Measurements from ENCODE around the gene DBP.
A peak's percentile ranks its signal among the peaks of the same experiment; 100 is the strongest.
"Not testable (repeated sequence)": the region's sequence is repeated elsewhere in the genome, so short reads cannot be mapped to it uniquely, and the experiment has no call there.

The DBP gene

GRCh38 chr19:48668332-48668731 lies 31.2 kb upstream of the DBP start:
- no peak for DNase-seq (ENCODE audit: low read depth in 2 of 3, low spot score in 1 of 3)

- no peak for DNase-seq (ENCODE audit: low read depth in 2 of 3, low spot score in 1 of 3)
Measured at GRCh38 chr19:48665786-48666185, 28.6 kb upstream of the DBP start.

- DNase-seq (ENCODE audit: low read depth in 2 of 3, low spot score in 1 of 3): no peak
Measured at GRCh38 chr19:48664476-48664875, 27.3 kb upstream of the DBP start.

GRCh38 chr19:48663667-48664066 lies 26.5 kb upstream of the DBP start:
- DNase-seq (ENCODE audit: low read depth in 2 of 3, low spot score in 1 of 3): no peak

- no peak for DNase-seq (ENCODE audit: low read depth in 2 of 3, low spot score in 1 of 3)
Measured at GRCh38 chr19:48661711-48662090, 24.5 kb upstream of the DBP start.

GRCh38 chr19:48660852-48661710 lies 23.9 kb upstream of the DBP start:
- DNase-seq (ENCODE audit: low read depth in 2 of 3, low spot score in 1 of 3): peak; percentile 75 to 87 (median 75)

GRCh38 chr19:48659768-48660167 lies 22.6 kb upstream of the DBP start:
- no peak for DNase-seq (ENCODE audit: low read depth in 2 of 3, low spot score in 1 of 3)

- no peak for DNase-seq (ENCODE audit: low read depth in 2 of 3, low spot score in 1 of 3)
Measured at GRCh38 chr19:48658483-48658882, 21.3 kb upstream of the DBP start.

- not testable (repeated sequence) for DNase-seq (ENCODE audit: low read depth in 2 of 3, low spot score in 1 of 3)
Measured at GRCh38 chr19:48657828-48658227, 20.6 kb upstream of the DBP start.

- no peak for DNase-seq (ENCODE audit: low read depth in 2 of 3, low spot score in 1 of 3)
Measured at GRCh38 chr19:48656840-48657474, 19.8 kb upstream of the DBP start.

- DNase-seq (ENCODE audit: low read depth in 2 of 3, low spot score in 1 of 3): no peak
Measured at GRCh38 chr19:48654299-48655059, 17.3 kb upstream of the DBP start.

GRCh38 chr19:48651683-48652048 lies 14.5 kb upstream of the DBP start:
- no peak for DNase-seq (ENCODE audit: low read depth in 2 of 3, low spot score in 1 of 3)

GRCh38 chr19:48650974-48651682 lies 13.9 kb upstream of the DBP start:
- DNase-seq (ENCODE audit: low read depth in 2 of 3, low spot score in 1 of 3): no peak

- no peak for DNase-seq (ENCODE audit: low read depth in 2 of 3, low spot score in 1 of 3)
Measured at GRCh38 chr19:48648134-48648533, 11.0 kb upstream of the DBP start.

GRCh38 chr19:48646722-48647216 lies 9.6 kb upstream of the DBP start:
- DNase-seq (ENCODE audit: low read depth in 2 of 3, low spot score in 1 of 3): no peak

- DNase-seq (ENCODE audit: low read depth in 2 of 3, low spot score in 1 of 3): peak; percentile 85 to 88 (median 88)
Measured at GRCh38 chr19:48646001-48646721, 9.0 kb upstream of the DBP start, which contains the start of gene CA11. CA11 (minus strand) TSS chr19:48646187; CDS start chr19:48645632, 555 bp downstream.

GRCh38 chr19:48645620-48646000 lies 8.4 kb upstream of the DBP start:
- DNase-seq (ENCODE audit: low read depth in 2 of 3, low spot score in 1 of 3): no peak

GRCh38 chr19:48644839-48645619 lies 7.8 kb upstream of the DBP start:
- DNase-seq (ENCODE audit: low read depth in 2 of 3, low spot score in 1 of 3): peak; percentile 69 to 76 (median 71)

GRCh38 chr19:48644355-48644754 lies 7.2 kb upstream of the DBP start:
- no peak for DNase-seq (ENCODE audit: low read depth in 2 of 3, low spot score in 1 of 3)

GRCh38 chr19:48642862-48643261 lies 5.7 kb upstream of the DBP start:
- no peak for DNase-seq (ENCODE audit: low read depth in 2 of 3, low spot score in 1 of 3)

All from stimulated activated CD4-positive, alpha-beta T cell treated with anti-CD3 and anti-CD28 coated beads, Interleukin-12 subunit alpha, Interleukin-12 subunit beta, amount 100 ng/mL, for 48 hours (primary cell).